Stomach (tissue), 9 donors: Measurements from ENCODE around the gene LURAP1L. TPM values are rescaled to one million over a fixed set of nuclear protein-coding genes. Genes with fewer than 3 reads are reported as not detected.

Experiments
- DNase-seq, 2 donors: peaks; one replicate each; pipeline versions ENCODE4 v3.0.0 to v3.0.0-alpha.2; 2013 to 2019
- H3K27ac ChIP-seq, 5 donors: fragments of 200-600 bp in 4 of 5; sonication (generic) in 4 of 5; one replicate each; pipeline ENCODE4 v1.5.1; 2013 to 2019; ENCODE audit warnings: mild to moderate bottlenecking in 1 of 5, moderate library complexity in 1 of 5
- H3K27me3 ChIP-seq, 3 donors: fragments of 200-600 bp; sonication (generic); one replicate each; pipeline ENCODE4 v1.5.1; 2017 to 2019; ENCODE audit warnings: mixed run types in 1 of 3
- H3K36me3 ChIP-seq, 4 donors: fragments of 200-600 bp; sonication (generic); 1 replicate in 3 of 4; 2 replicates in 1 of 4; pipeline ENCODE4 v1.5.1; 2016 to 2019
- H3K4me1 ChIP-seq, 4 donors: fragments of 200-600 bp; sonication (generic); one replicate each; pipeline ENCODE4 v1.5.1; 2016 to 2019
- H3K4me3 ChIP-seq, 4 donors: fragments of 200-600 bp; sonication (generic) in 3 of 4; one replicate each; pipeline ENCODE4 v1.5.1; 2016 to 2019; ENCODE audit warnings: mild to moderate bottlenecking in 1 of 4
- H3K9me3 ChIP-seq, 4 donors: fragments of 200-600 bp; sonication (generic); one replicate each; pipeline ENCODE4 v1.5.1; 2016 to 2019
- EP300 ChIP-seq: sonication (generic); formaldehyde crosslinking; IDR thresholded peaks from one replicate; pipeline ENCODE4 v1.6.1; 2017; ENCODE audit warnings: antibody characterized with exemption
- POLR2A ChIP-seq, 4 donors: fragments of 450-650 bp; IDR thresholded peaks; one replicate each; pipeline ENCODE4 v1.6.1; 2016; ENCODE audit warnings: antibody characterized with exemption in 4 of 4, control low read depth in 2 of 4, mild to moderate bottlenecking in 1 of 4, moderate library complexity in 1 of 4
- POLR2AphosphoS5 ChIP-seq, 3 donors: sonication (generic); formaldehyde crosslinking; IDR thresholded peaks; one replicate each; pipeline ENCODE4 v1.6.1; 2016; ENCODE audit warnings: antibody characterized with exemption in 3 of 3
- WGBS, 5 donors: extraction: QIAGEN DNeasy Blood & Tissue Kit in 3 of 5; methylation state at CpG; one replicate each; pipeline versions ENCODE4 v1.1.5 to v1.1.7; 2013 to 2018; 5-methylcytosine and 5-hydroxymethylcytosine counted together
- intact Hi-C: fragments of 100-400 bp; cut with DNase I; formaldehyde crosslinking; loops from one replicate; pipeline ENCODE4 v1.15.1; 2023; ENCODE audit warnings: low total_unique reads
- polyA plus RNA-seq, 3 donors: library from polyadenylated mRNA; stranded (reverse); fragments of 200-250 nt; gene quantifications; one replicate each; pipeline ENCODE4 v1.2.3, GENCODE V29; 2013
- total RNA-seq, 5 donors: library from RNA; depleted of rRNA; stranded (reverse); fragments of >200 nt; gene quantifications; one replicate each; pipeline versions ENCODE4 v1.1.0 to v1.2.3, GENCODE V29; 2014 to 2016
- TF ChIP-seq, protein P1 (sequence below), 7 experiments: fragments of 450-650 bp in 4 of 7; fragments of 200-600 bp in 3 of 7; sonication (generic) in 3 of 7; IDR thresholded peaks; one replicate each; pipeline ENCODE4 v1.5.1; 2016 to 2019; ENCODE audit warnings: antibody characterized with exemption in 7 of 7, control low read depth in 2 of 7, mild to moderate bottlenecking in 1 of 7
- donor health status: healthy with polysubstance abuse.
- donor health status: Bipolar disorder and iron deficiency.
- donor health status: healthy.

Gene LURAP1L
- total and polyA plus RNA-seq, 8 donors: 6.7 to 32.2 (median 20.6) TPM

DNA sequence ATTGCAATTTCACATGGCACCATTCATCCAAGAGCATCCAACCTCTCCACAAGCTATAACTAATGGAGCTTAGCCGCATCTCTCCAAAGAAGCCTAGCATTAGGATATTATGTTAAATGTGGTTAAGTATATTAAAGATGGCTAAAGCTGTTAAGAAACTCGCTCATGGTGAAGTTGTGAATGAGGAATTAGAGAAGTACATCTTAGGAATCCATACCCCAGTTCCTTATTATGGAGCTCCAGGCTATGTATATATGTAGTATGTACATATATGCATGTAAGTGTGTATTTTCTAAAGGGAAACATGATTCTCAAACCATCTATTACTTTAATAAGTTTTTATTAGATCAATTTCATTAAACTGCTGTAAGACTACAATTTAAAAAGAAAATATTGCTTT is 26.4 kb downstream of the LURAP1L start:
- no peaks in the 10 kb centered on the region for H3K9me3 ChIP-seq
- intact Hi-C loops: no loop called here
- peaks cover 0 to 19% (median 7%) of the 10 kb centered on the region in 4 donors for H3K4me1 ChIP-seq
- no peak overlapping the region for H3K4me3 ChIP-seq
- DNase-seq: no peak
- H3K27ac ChIP-seq: no peak overlapping the region
- no peak for TF ChIP-seq POLR2A (IDR thresholded peaks at IDR 0.05)
- TF ChIP-seq, protein P1, sequence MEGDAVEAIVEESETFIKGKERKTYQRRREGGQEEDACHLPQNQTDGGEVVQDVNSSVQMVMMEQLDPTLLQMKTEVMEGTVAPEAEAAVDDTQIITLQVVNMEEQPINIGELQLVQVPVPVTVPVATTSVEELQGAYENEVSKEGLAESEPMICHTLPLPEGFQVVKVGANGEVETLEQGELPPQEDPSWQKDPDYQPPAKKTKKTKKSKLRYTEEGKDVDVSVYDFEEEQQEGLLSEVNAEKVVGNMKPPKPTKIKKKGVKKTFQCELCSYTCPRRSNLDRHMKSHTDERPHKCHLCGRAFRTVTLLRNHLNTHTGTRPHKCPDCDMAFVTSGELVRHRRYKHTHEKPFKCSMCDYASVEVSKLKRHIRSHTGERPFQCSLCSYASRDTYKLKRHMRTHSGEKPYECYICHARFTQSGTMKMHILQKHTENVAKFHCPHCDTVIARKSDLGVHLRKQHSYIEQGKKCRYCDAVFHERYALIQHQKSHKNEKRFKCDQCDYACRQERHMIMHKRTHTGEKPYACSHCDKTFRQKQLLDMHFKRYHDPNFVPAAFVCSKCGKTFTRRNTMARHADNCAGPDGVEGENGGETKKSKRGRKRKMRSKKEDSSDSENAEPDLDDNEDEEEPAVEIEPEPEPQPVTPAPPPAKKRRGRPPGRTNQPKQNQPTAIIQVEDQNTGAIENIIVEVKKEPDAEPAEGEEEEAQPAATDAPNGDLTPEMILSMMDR (IDR thresholded peaks at IDR 0.05): no peak
- no peak for TF ChIP-seq POLR2AphosphoS5 (IDR thresholded peaks at IDR 0.05)
- no peak for TF ChIP-seq EP300
- no peaks in the 10 kb centered on the region for H3K36me3 ChIP-seq
- no peaks in the 10 kb centered on the region for H3K27me3 ChIP-seq
- 86 to 93% (median 92%) methylated on average over 2 of the region's 2 CpGs for WGBS, 5 donors

DNA sequence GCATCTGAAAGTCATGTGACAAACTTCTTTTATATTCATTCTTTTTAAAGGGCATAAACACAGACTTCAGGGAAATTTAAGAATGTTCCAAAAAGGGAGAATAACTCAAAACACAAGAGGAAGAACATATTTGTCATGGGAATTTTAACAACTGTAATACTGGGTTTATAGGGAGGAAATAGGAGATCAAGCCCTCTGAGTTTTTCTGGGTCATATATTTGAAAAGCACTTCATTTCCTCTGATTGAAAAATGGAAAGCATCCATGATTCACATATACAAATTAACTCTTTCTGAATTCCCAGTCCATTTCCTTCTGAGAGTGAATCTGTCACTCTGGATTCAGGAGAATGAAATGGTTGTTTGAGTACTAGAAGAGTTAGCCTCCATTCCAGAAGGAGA is 26.8 kb downstream of the LURAP1L start:
- no peak for DNase-seq
- H3K9me3 ChIP-seq: no peaks in the 10 kb centered on the region
- no peak overlapping the region for H3K4me3 ChIP-seq
- intact Hi-C loops: no loop called here
- no peaks in the 10 kb centered on the region for H3K36me3 ChIP-seq
- H3K27me3 ChIP-seq: no peaks in the 10 kb centered on the region
- TF ChIP-seq, protein P1 (IDR thresholded peaks at IDR 0.05): no peak
- TF ChIP-seq POLR2A (IDR thresholded peaks at IDR 0.05) (no peak), POLR2AphosphoS5 (IDR thresholded peaks at IDR 0.05) (no peak), EP300 (no peak)
- H3K27ac ChIP-seq: peak overlapping the region in 1 of 5 donors; percentile 25
- H3K4me1 ChIP-seq: peaks cover 0 to 14% (median 5%) of the 10 kb centered on the region in 4 donors

DNA sequence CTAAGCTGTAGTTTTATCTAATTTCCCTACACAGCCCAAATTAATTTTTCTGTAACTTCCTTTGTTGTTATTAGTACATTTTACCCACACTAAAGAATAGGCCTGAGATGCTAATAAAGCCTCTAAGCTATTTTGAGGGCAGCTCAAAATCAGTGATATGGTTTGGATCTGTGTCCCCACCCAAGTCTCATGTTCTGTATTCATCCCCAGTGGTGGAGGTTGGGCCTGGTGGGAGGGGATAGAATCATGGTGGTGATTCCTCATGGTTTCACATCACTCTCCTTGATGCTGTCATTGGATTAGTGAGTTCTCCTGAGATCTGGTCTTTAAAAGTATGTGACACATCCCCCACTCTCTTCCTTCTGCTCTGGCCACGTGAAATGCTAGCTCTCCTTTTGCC is 27.3 kb downstream of the LURAP1L start:
- no peak overlapping the region for H3K4me3 ChIP-seq
- TF ChIP-seq POLR2AphosphoS5 (IDR thresholded peaks at IDR 0.05): no peak
- TF ChIP-seq EP300: no peak
- TF ChIP-seq, protein P1 (IDR thresholded peaks at IDR 0.05): no peak
- TF ChIP-seq POLR2A (IDR thresholded peaks at IDR 0.05): no peak
- no peaks in the 10 kb centered on the region for H3K27me3 ChIP-seq
- intact Hi-C loops: no loop called here
- WGBS, 5 donors: 70 to 89% (median 74%) methylated on average over 1 of the region's 1 CpG
- peak overlapping the region in 1 of 5 donors; percentile 25 for H3K27ac ChIP-seq
- DNase-seq: no peak
- peaks cover 0 to 10% (median 3%) of the 10 kb centered on the region in 4 donors for H3K4me1 ChIP-seq
- H3K36me3 ChIP-seq: no peaks in the 10 kb centered on the region
- H3K9me3 ChIP-seq: no peaks in the 10 kb centered on the region

DNA sequence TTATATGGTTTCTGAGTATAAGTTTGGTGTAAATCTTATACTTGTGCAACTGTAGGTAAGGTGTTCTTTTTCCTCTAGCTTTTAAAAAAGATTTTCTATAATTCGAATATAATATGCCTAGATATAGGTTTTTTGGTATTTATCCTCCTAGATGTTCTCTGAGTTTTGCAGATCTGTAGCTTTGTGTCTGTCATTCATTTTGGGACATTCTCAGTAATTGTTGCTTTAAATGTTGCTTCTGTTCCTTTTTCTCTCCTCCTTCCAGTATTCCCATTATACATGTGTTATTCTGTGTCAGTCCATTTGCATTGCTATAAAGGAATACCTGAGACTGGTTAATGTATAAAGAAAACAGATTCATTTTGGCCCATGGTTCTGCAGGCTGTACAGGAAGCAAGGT is 33.7 kb downstream of the LURAP1L start:
- intact Hi-C loops: no loop called here
- Histone ChIP-seq H3K4me1 (peaks cover 0 to 33% (median 17%) of the 10 kb centered on the region in 4 donors), H3K4me3 (no peak overlapping the region), H3K27ac (no peak overlapping the region), H3K27me3 (no peaks in the 10 kb centered on the region), H3K9me3 (no peaks in the 10 kb centered on the region), H3K36me3 (no peaks in the 10 kb centered on the region)
- no peak for DNase-seq
- no peak for TF ChIP-seq EP300
- TF ChIP-seq, protein P1 (IDR thresholded peaks at IDR 0.05): no peak
- no peak for TF ChIP-seq POLR2A (IDR thresholded peaks at IDR 0.05)
- no peak for TF ChIP-seq POLR2AphosphoS5 (IDR thresholded peaks at IDR 0.05)
- 86 to 93% (median 92%) methylated on average over 1 of the region's 1 CpG for WGBS, 5 donors
